Measurements from ENCODE around the gene GPR15.

Gene GPR15

DNA sequence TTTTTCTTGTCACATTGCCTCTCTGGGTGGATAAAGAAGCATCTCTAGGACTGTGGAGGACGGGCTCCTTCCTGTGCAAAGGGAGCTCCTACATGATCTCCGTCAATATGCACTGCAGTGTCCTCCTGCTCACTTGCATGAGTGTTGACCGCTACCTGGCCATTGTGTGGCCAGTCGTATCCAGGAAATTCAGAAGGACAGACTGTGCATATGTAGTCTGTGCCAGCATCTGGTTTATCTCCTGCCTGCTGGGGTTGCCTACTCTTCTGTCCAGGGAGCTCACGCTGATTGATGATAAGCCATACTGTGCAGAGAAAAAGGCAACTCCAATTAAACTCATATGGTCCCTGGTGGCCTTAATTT lies 478 bp downstream of the GPR15 start:
- no peak for FAIRE-seq

- FAIRE-seq, result no peak
These were observed 1.2 kb downstream of the GPR15 start for GRCh38 chr3:98532709-98533571.

DNA sequence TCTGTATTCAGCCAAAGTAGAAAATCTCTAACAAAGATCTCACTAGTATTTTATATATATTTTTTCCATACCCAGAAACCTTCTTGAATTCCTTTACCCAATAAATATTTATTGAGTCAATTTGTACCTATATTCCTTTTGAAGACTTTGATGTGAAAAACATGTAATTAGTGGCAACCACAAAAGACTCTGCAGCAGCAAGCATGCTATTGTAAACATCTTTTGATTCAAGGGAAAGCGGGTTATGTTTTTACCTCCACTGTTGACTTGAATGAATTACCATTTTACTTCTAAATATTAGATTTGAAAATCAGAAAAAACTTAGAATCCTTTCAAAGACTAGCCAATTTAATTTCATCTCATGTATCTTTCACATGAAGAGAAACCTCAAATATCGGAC lies 2.4 kb downstream of the GPR15 start:
- FAIRE-seq, result no peak

DNA sequence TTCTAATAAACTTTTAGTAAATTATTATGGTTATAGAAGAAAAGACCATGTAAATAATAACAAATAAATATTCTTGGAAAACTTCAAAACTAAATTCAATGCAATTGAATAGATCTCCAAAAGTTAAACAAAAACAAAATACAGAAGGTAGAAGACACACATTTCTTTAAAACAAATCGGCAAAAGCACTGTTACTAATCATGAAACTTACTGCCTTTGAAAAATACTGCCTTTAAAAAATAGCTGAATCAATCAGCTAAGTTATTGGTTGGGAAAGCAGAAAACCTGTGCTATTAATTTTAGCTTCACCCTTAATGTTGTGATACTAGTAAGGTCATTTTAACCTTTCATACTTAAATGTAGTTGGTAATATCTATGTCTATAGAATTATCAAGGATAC lies 3.0 kb downstream of the GPR15 start:
- peak; percentile 68 for FAIRE-seq

DNA sequence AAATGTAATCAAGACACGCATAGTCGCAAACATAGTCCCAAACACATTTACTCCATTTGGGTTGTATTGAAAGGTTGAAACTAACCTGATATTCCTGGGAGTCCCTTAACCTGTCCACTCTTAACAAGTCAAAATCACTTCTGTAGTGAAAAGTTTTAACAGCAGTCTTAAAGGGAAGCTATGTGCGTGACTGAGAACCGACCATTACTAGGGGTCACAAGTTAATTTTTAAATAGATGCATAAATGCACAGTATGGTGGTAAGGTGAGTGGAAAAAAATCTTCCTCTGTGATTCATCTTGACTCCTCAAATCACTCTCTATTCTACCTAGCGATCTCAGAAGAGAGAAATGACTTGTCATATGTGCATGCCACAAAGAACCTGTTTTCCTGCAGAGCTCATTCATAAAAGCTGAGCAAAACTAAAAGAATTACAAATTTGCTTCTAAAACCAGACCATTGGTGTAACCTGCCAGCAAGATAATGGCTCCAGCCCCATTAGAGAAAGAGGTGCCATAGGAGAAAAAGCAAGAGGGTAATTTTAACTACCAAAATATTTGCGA lies 4.8 kb downstream of the GPR15 start:
- FAIRE-seq, result no peak

- no peak for FAIRE-seq
These were observed 8.6 kb downstream of the GPR15 start for GRCh38 chr3:98540346-98540745.

DNA sequence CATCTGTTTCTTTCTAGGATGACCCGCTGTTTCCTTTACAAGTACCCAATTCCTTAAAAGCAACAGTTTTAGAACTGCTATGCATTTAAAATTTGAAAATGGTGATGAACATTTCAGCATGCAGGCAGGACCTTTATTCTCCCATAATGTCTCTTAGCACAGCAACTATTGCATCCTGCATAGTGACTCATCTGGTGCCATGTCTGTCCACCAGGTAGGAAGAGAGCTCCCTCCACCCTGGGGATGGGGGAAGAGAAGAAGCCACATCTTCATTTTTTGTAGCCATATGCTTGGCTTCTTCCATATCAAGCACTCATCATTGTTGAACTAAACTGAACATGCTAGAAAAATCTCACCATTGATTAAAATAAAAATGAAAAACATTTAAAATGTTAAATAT lies 9.9 kb downstream of the GPR15 start:
- no peak for FAIRE-seq

- FAIRE-seq, result no peak
These were observed 10.8 kb downstream of the GPR15 start for GRCh38 chr3:98542623-98543022.

GRCh38 chr3:98545940-98546339 lies 14.2 kb downstream of the GPR15 start:
- FAIRE-seq, result no peak

DNA sequence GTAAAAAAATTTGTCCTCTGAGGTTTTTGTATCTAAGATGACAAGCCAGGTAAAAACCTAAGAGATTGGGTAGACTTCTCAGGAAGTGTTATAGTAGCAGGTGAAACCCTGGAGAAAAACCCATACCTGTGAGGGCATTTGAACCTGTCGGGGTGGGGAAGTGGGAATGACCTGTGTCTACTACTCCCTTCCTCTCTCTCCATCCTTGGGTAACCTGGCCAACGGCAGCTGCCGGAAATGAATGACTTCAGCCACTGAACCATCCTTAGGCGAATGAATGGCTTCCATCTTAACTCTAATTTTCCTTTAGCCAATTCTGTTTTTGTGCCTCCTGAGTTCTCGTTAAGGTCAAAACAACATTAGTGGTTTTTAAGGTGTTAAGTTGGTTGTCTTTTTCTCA lies 16.8 kb downstream of the GPR15 start:
- no peak for FAIRE-seq

- FAIRE-seq, result no peak
These were observed 19.1 kb downstream of the GPR15 start for GRCh38 chr3:98550833-98551232.

GRCh38 chr3:98551236-98551635 lies 19.5 kb downstream of the GPR15 start:
- no peak for FAIRE-seq

- FAIRE-seq, result no peak
These were observed 20.0 kb downstream of the GPR15 start for GRCh38 chr3:98551754-98552153.

DNA sequence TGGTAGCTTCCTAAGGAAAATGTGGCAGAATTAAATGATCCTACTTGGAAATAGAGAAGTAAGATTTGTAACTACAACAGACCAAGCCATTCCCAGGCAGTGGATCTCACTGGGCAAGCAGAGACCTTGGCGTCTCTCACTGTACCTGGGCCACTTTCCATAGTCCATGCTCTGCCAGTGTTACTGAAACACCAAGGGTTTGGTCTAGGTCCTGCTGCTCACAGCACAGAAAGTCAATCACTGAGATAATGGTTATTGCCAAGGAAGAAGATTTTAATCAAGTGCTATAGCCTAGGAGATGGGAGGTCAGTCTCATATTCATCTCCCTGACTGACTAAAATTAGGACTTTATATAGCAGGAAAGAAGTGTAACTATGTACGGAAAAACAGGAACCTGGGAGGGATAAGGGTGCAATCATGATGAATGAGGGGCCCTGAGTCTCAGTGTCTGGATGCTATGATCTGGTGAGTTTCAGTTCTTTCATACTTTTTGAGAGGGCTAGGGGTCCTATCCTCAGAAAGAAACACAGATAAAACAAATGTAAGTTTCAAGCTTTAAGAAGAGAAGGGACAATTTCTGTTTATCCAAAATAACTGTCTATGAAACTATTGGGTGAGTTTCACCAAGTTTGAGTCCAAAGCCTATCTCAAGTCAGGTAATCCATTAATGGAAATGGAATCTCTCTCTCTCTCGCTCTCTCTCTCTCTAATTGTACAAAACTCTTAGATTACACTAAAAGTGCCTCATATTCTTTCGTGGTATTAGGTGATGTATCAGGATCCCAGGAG lies 20.6 kb downstream of the GPR15 start:
- no peak for FAIRE-seq

DNA sequence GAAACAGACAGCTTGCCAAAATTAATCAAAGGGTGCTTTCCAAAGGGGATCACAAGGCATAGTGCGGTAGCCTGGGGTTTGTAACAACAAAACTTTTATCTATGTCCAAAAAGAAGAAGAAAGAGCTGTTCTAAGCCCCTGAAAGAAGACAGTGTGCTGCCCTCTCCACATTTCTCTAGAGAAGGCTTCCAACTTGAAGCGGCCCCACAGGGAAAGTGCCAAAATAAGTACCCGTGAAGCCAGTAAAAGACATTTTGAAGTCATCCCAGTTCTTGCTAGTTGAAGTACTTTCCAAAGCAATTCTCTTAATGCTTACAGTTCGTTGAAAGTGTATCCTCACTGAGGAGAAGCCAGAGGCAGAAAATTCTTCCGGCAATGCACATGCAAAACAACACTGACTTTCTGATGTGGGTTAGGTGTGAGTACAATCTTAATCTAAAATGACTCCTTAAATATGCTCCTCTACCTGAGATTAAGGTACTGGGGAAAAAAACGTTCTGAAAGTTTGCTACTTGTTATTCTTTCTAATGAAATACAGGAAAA lies 21.3 kb downstream of the GPR15 start:
- no peak for FAIRE-seq

DNA sequence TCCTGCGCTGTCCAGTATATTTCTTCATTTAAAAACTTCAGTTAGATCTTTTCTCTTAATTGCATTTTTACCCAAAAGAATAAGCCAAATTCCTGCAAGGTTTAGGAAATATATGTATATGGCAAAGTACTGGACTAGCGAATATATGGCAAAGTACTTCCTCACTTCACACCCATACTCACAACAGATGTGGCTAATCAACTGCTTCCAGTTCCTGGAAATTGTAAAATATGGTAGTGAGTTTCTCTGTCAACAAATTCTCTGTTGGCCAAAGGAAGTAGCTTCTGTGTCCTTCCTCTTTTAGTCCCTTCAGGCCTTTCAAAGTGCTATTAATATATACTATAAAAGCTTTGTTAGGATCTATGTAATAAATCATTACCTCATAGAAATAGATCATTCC lies 22.0 kb downstream of the GPR15 start:
- no peak for FAIRE-seq

GRCh38 chr3:98554580-98554979 lies 22.8 kb downstream of the GPR15 start:
- no peak for FAIRE-seq

GRCh38 chr3:98555025-98555379 lies 23.2 kb downstream of the GPR15 start:
- FAIRE-seq, result no peak

GRCh38 chr3:98556164-98557130 lies 24.7 kb downstream of the GPR15 start:
- no peak for FAIRE-seq

DNA sequence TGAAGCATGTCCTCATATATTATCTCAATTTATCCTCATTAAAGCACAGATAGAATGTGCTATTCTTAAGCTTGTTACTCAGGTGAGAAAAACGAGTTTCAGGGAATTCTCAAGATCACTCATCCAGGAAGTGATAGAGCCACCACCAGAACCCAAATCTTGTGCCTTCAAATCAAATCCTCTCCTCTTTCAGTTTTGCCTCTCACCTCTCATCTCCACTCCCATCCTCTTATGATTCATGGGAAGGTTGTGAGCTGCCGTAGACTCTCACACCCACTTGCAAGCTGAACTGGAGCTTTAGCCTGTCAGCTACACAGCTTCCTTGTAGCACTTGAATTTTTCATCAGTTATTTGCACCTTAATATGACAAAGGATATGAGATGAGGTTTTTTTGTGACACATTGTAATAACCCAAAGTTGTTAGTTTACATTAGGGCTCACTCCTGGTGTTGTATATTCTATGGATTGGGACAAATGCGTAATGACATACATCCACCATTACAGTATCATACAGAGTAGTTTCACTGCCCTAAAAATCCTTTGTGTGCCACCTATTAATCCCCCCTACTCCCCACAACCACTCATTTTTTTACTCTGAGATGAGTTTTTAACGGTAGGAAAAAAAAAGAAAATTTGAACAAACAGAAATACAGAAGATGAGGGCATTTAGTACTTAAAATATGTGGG lies 25.7 kb downstream of the GPR15 start:
- FAIRE-seq, result no peak

DNA sequence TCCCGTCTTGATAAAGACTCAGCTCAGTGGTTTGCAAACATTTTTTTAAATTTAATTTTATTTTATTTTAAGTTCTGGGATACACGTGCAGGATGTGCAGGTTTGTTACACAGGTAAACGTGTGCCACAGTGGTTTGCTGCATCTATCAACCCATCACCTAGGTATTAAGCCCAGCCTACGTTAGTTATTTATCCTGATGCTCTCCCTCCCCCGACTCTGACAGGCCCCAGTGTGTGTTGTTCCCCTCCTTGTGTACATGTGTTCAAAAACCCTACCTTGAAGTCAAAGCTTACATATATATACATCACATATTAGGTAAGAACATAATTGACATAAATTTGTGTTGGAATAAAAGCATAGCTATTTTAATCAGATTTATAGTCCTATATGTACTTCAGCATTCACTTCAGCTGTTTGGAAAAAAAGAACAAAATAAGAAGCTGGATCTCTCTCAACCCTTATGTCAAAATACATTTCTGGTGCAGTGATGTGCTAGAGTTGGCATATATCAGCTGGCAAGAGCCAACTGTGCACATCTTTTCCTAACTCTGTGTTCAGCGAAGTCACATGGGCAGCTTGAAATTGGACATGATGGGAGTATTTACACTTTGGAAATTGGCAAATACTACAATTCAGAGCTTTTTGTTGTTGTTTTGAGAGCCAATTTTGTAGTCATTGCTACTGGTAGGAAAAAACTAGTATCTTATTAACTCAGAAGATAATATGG lies 26.5 kb downstream of the GPR15 start:
- no peak for FAIRE-seq

Data from TTC549 (cell line).